HEK293 (cell line): Measurements from ENCODE around the gene QRICH1.

Experiments used
- RBAK ChIP-seq: fragments of 450-650 bp; formaldehyde crosslinking; IDR thresholded peaks from 2 replicates; pipeline ENCODE4 v1.5.1; 2016; ENCODE audit warnings: missing biosample characterization, missing genetic modification characterization
- TRIM28 ChIP-seq: IDR thresholded peaks from 2 replicates; pipeline ENCODE4 v1.6.1; 2011; ENCODE audit warnings: low read length, control low read depth, borderline replicate concordance
- YY1 ChIP-seq: fragments of 450-650 bp; formaldehyde crosslinking; IDR thresholded peaks from 2 replicates; pipeline ENCODE4 v1.5.1; 2018; ENCODE audit warnings: missing biosample characterization, missing genetic modification characterization
- ZBTB49 ChIP-seq: fragments of 450-650 bp; formaldehyde crosslinking; IDR thresholded peaks from 2 replicates; pipeline ENCODE4 v1.5.1; 2016; ENCODE audit warnings: missing biosample characterization, missing genetic modification characterization, low read depth
- ZNF223 ChIP-seq: fragments of 450-650 bp; formaldehyde crosslinking; IDR thresholded peaks from 2 replicates; pipeline ENCODE4 v1.5.1; 2016; ENCODE audit warnings: missing biosample characterization, missing genetic modification characterization
- ZNF274 ChIP-seq, 2 experiments: fragments of 200-500 bp in 1 of 2; fragments of 450-650 bp in 1 of 2; sonication (Bioruptor generic) in 1 of 2; formaldehyde crosslinking in 1 of 2; IDR thresholded peaks; 2 replicates each; pipeline versions ENCODE4 v1.5.1 to v1.6.1; 2014 to 2016; ENCODE audit warnings: borderline replicate concordance in 1 of 2, inconsistent platforms in 1 of 2, low read length in 1 of 2, missing biosample characterization in 1 of 2, missing genetic modification characterization in 1 of 2
- ZNF311 ChIP-seq: fragments of 450-650 bp; formaldehyde crosslinking; IDR thresholded peaks from 2 replicates; pipeline ENCODE4 v1.5.1; 2017; ENCODE audit warnings: missing biosample characterization, missing genetic modification characterization, borderline replicate concordance
- ZNF792 ChIP-seq: fragments of 450-650 bp; formaldehyde crosslinking; IDR thresholded peaks from 2 replicates; pipeline ENCODE4 v1.5.1; 2016; ENCODE audit warnings: missing biosample characterization, missing genetic modification characterization
- TF ChIP-seq, protein P1 (sequence below): fragments of 450-650 bp; formaldehyde crosslinking; IDR thresholded peaks from 2 replicates; pipeline ENCODE4 v1.5.1; 2016; ENCODE audit warnings: missing biosample characterization, missing genetic modification characterization
- TF ChIP-seq, protein P2 (sequence below): fragments of 450-650 bp; formaldehyde crosslinking; IDR thresholded peaks from 2 replicates; pipeline ENCODE4 v1.5.0; 2017; ENCODE audit warnings: missing biosample characterization, missing genetic modification characterization, borderline replicate concordance

DNA sequence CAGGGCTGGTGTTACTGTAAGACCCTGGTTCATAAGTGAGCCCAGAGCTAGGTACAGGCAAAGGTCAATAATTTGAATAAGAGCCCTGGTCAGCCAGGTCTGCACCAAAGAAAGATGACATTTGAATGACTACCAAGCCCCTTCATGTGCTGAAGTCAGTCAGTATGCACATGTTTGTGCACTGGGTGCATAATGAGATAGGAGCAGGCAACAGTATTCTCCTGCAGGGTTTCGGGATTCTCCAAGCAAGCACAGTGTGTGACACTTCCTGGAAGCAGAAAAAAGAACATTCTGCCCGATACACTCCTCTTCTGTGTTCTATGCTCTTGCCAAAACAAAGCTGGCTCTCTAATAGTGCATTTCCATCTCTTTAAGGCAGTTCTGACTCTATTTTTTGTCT is 59.2 kb downstream of the QRICH1 start:
- TF ChIP-seq ZNF792 (tag by site-specific recombination) (no peak), YY1 (tag by site-specific recombination) (no peak), ZNF274 (IDR thresholded peaks at IDR 0.05; ENCODE audit: low read length) (no peak), ZNF274 (tag by site-specific recombination; IDR thresholded peaks at IDR 0.05; ENCODE audit: borderline replicate concordance) (no peak), ZNF223 (tag by site-specific recombination) (no peak), ZBTB49 (tag by site-specific recombination) (no peak), ZNF311 (tag by site-specific recombination) (no peak), RBAK (tag by site-specific recombination) (no peak), TRIM28 (no peak)
- TF ChIP-seq, protein P1, sequence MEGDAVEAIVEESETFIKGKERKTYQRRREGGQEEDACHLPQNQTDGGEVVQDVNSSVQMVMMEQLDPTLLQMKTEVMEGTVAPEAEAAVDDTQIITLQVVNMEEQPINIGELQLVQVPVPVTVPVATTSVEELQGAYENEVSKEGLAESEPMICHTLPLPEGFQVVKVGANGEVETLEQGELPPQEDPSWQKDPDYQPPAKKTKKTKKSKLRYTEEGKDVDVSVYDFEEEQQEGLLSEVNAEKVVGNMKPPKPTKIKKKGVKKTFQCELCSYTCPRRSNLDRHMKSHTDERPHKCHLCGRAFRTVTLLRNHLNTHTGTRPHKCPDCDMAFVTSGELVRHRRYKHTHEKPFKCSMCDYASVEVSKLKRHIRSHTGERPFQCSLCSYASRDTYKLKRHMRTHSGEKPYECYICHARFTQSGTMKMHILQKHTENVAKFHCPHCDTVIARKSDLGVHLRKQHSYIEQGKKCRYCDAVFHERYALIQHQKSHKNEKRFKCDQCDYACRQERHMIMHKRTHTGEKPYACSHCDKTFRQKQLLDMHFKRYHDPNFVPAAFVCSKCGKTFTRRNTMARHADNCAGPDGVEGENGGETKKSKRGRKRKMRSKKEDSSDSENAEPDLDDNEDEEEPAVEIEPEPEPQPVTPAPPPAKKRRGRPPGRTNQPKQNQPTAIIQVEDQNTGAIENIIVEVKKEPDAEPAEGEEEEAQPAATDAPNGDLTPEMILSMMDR (tag by site-specific recombination) = no peak
- TF ChIP-seq, protein P2, sequence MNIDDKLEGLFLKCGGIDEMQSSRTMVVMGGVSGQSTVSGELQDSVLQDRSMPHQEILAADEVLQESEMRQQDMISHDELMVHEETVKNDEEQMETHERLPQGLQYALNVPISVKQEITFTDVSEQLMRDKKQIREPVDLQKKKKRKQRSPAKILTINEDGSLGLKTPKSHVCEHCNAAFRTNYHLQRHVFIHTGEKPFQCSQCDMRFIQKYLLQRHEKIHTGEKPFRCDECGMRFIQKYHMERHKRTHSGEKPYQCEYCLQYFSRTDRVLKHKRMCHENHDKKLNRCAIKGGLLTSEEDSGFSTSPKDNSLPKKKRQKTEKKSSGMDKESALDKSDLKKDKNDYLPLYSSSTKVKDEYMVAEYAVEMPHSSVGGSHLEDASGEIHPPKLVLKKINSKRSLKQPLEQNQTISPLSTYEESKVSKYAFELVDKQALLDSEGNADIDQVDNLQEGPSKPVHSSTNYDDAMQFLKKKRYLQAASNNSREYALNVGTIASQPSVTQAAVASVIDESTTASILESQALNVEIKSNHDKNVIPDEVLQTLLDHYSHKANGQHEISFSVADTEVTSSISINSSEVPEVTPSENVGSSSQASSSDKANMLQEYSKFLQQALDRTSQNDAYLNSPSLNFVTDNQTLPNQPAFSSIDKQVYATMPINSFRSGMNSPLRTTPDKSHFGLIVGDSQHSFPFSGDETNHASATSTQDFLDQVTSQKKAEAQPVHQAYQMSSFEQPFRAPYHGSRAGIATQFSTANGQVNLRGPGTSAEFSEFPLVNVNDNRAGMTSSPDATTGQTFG = no peak
